Measurements from ENCODE around the gene KLC3.

The KLC3 gene

DNA sequence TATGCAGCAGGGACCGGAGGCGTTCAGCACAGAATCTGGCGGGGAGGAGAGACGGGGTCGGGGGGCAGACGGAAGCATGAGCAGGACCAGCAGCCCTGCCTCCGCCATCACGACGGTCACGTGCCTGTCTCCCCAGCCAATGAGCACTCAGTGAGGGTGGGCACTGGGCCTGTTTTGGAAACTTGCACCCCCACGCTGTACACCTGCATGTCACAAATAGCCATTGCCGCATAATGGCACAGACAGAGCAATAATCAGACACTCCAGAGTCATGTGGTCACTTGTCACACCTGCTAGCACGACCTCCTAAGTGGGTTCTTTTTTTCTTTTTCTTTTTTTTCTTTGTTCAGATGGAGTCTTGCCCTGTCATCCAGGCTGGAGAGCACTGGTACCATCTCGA, 21.1 kb downstream of the KLC3 start:
- Histone ChIP-seq H3K36me3 (ENCODE audit: insufficient read depth, low read length) (peaks cover 67% of the 10 kb centered on the region; the same call in 1 of the 2 replicates), H3K4me2 (ENCODE audit: low read length) (no peak overlapping the region), H3K9me3 (ENCODE audit: low read length) (no peaks in the 10 kb centered on the region), H3K4me3 (ENCODE audit: low read depth, low read length, poor library complexity, severe bottlenecking) (no peak overlapping the region), H3K27me3 (ENCODE audit: insufficient read depth, low read length) (no peaks in the 10 kb centered on the region), H3K79me2 (ENCODE audit: insufficient read depth, low read length) (no peaks in the 10 kb centered on the region), H3F3A (ENCODE audit: insufficient read depth, low read length) (no peaks in the 10 kb centered on the region), H3K9me2 (ENCODE audit: low read depth, low read length) (no peaks in the 10 kb centered on the region), H3K27ac (ENCODE audit: low read depth, low read length, poor library complexity, severe bottlenecking) (peak overlapping the region; percentile 36), H4K20me1 (ENCODE audit: insufficient read depth, low read length) (no peaks in the 10 kb centered on the region), H2AFZ (ENCODE audit: low read length) (no peak overlapping the region), H3K4me1 (ENCODE audit: insufficient read depth, low read length, severe bottlenecking) (no peaks in the 10 kb centered on the region), H3K9ac (ENCODE audit: low read length) (no peak overlapping the region)
- TF ChIP-seq EZH2 (IDR thresholded peaks at IDR 0.05; ENCODE audit: borderline replicate concordance, low read length) (no peak), CTCF (IDR thresholded peaks at IDR 0.05; ENCODE audit: low read length) (no peak)

GRCh38 chr19:45362291-45362690, 21.7 kb downstream of the KLC3 start:
- Histone ChIP-seq H3K27ac (ENCODE audit: low read depth, low read length, poor library complexity, severe bottlenecking) (peak overlapping the region; percentile 36), H3K9me3 (ENCODE audit: low read length) (no peaks in the 10 kb centered on the region), H4K20me1 (ENCODE audit: insufficient read depth, low read length) (no peaks in the 10 kb centered on the region), H3K79me2 (ENCODE audit: insufficient read depth, low read length) (no peaks in the 10 kb centered on the region), H3K4me2 (ENCODE audit: low read length) (no peak overlapping the region), H3K36me3 (ENCODE audit: insufficient read depth, low read length) (peaks cover 61% of the 10 kb centered on the region; the same call in 1 of the 2 replicates), H3F3A (ENCODE audit: insufficient read depth, low read length) (no peaks in the 10 kb centered on the region), H3K9ac (ENCODE audit: low read length) (no peak overlapping the region), H3K27me3 (ENCODE audit: insufficient read depth, low read length) (no peaks in the 10 kb centered on the region), H3K9me2 (ENCODE audit: low read depth, low read length) (no peaks in the 10 kb centered on the region), H2AFZ (ENCODE audit: low read length) (no peak overlapping the region), H3K4me1 (ENCODE audit: insufficient read depth, low read length, severe bottlenecking) (no peaks in the 10 kb centered on the region), H3K4me3 (ENCODE audit: low read depth, low read length, poor library complexity, severe bottlenecking) (no peak overlapping the region)
- TF ChIP-seq EZH2 (IDR thresholded peaks at IDR 0.05; ENCODE audit: borderline replicate concordance, low read length): no peak
- no peak for TF ChIP-seq CTCF (IDR thresholded peaks at IDR 0.05; ENCODE audit: low read length)

GRCh38 chr19:45363861-45364459, 23.4 kb downstream of the KLC3 start:
- no peak for TF ChIP-seq CTCF (IDR thresholded peaks at IDR 0.05; ENCODE audit: low read length)
- TF ChIP-seq EZH2 (IDR thresholded peaks at IDR 0.05; ENCODE audit: borderline replicate concordance, low read length): no peak

More at GRCh38 chr19:45363861-45364459, 23.4 kb downstream of the KLC3 start:
- Histone ChIP-seq H3K27me3 (ENCODE audit: insufficient read depth, low read length) (no peaks in the 10 kb centered on the region), H3K9ac (ENCODE audit: low read length) (no peak overlapping the region), H4K20me1 (ENCODE audit: insufficient read depth, low read length) (no peaks in the 10 kb centered on the region), H3K4me1 (ENCODE audit: insufficient read depth, low read length, severe bottlenecking) (peaks cover 4% of the 10 kb centered on the region), H3K36me3 (ENCODE audit: insufficient read depth, low read length) (peaks cover 49% of the 10 kb centered on the region; the same call in 1 of the 2 replicates), H3F3A (ENCODE audit: insufficient read depth, low read length) (no peaks in the 10 kb centered on the region), H2AFZ (ENCODE audit: low read length) (no peak overlapping the region), H3K9me3 (ENCODE audit: low read length) (no peaks in the 10 kb centered on the region), H3K79me2 (ENCODE audit: insufficient read depth, low read length) (no peaks in the 10 kb centered on the region), H3K4me2 (ENCODE audit: low read length) (no peak overlapping the region), H3K27ac (ENCODE audit: low read depth, low read length, poor library complexity, severe bottlenecking) (no peak overlapping the region), H3K9me2 (ENCODE audit: low read depth, low read length) (no peaks in the 10 kb centered on the region), H3K4me3 (ENCODE audit: low read depth, low read length, poor library complexity, severe bottlenecking) (no peak overlapping the region)

Data from OCI-LY1 (cell line).